22Rv1 (cell line): ENCODE results near the gene NIPAL3.

Experiments
- CTCF ChIP-seq: fragments of 450-650 bp; IDR thresholded peaks from 2 replicates; pipeline ENCODE4 v1.5.1; 2017; ENCODE audit warnings: mild to moderate bottlenecking
- ZFX ChIP-seq: fragments of 450-650 bp; IDR thresholded peaks from 2 replicates; pipeline ENCODE4 v1.6.1; 2017; ENCODE audit warnings: antibody characterized with exemption, borderline replicate concordance

GRCh38 chr1:24483441-24483840 is 67.8 kb downstream of the NIPAL3 start:
- TF ChIP-seq CTCF, result no peak
- TF ChIP-seq ZFX, result no peak
